Transverse colon (tissue), 4 donors: Measurements from ENCODE around the gene OLFM2. TPM values are rescaled to one million over a fixed set of nuclear protein-coding genes. Genes with fewer than 3 reads are reported as not detected.

Experiments
- DNase-seq: peaks from one replicate; pipeline ENCODE4 v3.0.0-alpha.2; 2019
- H3K27ac ChIP-seq, 4 donors: fragments of 200-600 bp; sonication (generic); 2 replicates each; pipeline ENCODE4 v1.5.1; 2016 to 2018; ENCODE audit warnings: inconsistent platforms in 4 of 4
- H3K27me3 ChIP-seq: fragments of 200-600 bp; sonication (generic); 2 replicates; pipeline ENCODE4 v1.5.1; 2017; ENCODE audit warnings: inconsistent platforms
- H3K36me3 ChIP-seq, 4 donors: fragments of 200-600 bp; sonication (generic); 2 replicates each; pipeline ENCODE4 v1.5.1; 2017 to 2019; ENCODE audit warnings: inconsistent platforms in 4 of 4
- H3K4me1 ChIP-seq, 4 donors: fragments of 200-600 bp; sonication (generic); 2 replicates each; pipeline ENCODE4 v1.5.1; 2017 to 2020; ENCODE audit warnings: inconsistent platforms in 4 of 4
- H3K4me3 ChIP-seq, 4 donors: fragments of 200-600 bp; sonication (generic); 1 replicate in 1 of 4; 2 replicates in 3 of 4; pipeline versions ENCODE4 v1.5.1 to v1.6.1; 2017 to 2019; ENCODE audit warnings: inconsistent platforms in 4 of 4
- H3K9me3 ChIP-seq, 2 donors: fragments of 200-600 bp; sonication (generic); 2 replicates each; pipeline ENCODE4 v1.5.1; 2017 to 2019; ENCODE audit warnings: inconsistent platforms in 2 of 2
- CTCF ChIP-seq, 5 experiments: fragments of 200-600 bp in 3 of 5; fragments of 450-650 bp in 2 of 5; sonication (generic) in 3 of 5; IDR thresholded peaks; 1 replicate in 2 of 5; 2 replicates in 3 of 5; pipeline ENCODE4 v1.5.1; 2016 to 2017; ENCODE audit warnings: antibody characterized with exemption in 5 of 5, inconsistent platforms in 3 of 5, mild to moderate bottlenecking in 2 of 5, moderate library complexity in 1 of 5
- EP300 ChIP-seq: sonication (generic); formaldehyde crosslinking; IDR thresholded peaks from one replicate; pipeline ENCODE4 v1.6.1; 2017; ENCODE audit warnings: antibody characterized with exemption, low read depth
- POLR2A ChIP-seq: fragments of 450-650 bp; IDR thresholded peaks from one replicate; pipeline ENCODE4 v1.6.1; 2016; ENCODE audit warnings: antibody characterized with exemption, mild to moderate bottlenecking, moderate library complexity
- POLR2AphosphoS5 ChIP-seq, 3 donors: sonication (generic); formaldehyde crosslinking; IDR thresholded peaks; one replicate each; pipeline ENCODE4 v1.6.1; 2016; ENCODE audit warnings: antibody characterized with exemption in 3 of 3
- WGBS, 2 donors: methylation state at CpG; one replicate each; pipeline ENCODE4 v1.1.5; 2018; ENCODE audit warnings: low coverage in 1 of 2; 5-methylcytosine and 5-hydroxymethylcytosine counted together
- in situ Hi-C, 4 donors: fragments of 200-750 bp; cut with MboI; loops; one replicate each; pipeline versions ENCODE4 v1.15.0 to v1.15.1; 2017; ENCODE audit warnings: low sequenced_read_pairs in 3 of 4, low pct_ligation_motif_present in 1 of 4, low pct_unique_long_range_greater_than_20kb in 1 of 4
- intact Hi-C: fragments of 100-400 bp; cut with DNase I; formaldehyde crosslinking; loops from one replicate; pipeline ENCODE4 v1.15.1; 2023; ENCODE audit warnings: low total_unique reads
- total RNA-seq, 4 donors: library from RNA; depleted of rRNA; stranded (reverse); fragments of >200 nt; gene quantifications; one replicate each; pipeline ENCODE4 v1.1.0, GENCODE V29; 2016

OLFM2 gene
- total RNA-seq, 4 donors from 2014 or later, result 2.0 to 2.7 TPM; not detected in 2

- H3K27me3 ChIP-seq, result peaks cover 26% of the 10 kb centered on the region
- in situ Hi-C loops (no loop called here), intact Hi-C loops (no loop called here)
- WGBS, 2 donors, result 20 to 40% methylated on average over 11 to 23 of the region's 29 CpGs
- H3K27ac ChIP-seq, result no peak overlapping the region
- H3K4me3 ChIP-seq, result no peak overlapping the region
- H3K9me3 ChIP-seq, result no peaks in the 10 kb centered on the region
- no peak for TF ChIP-seq CTCF (IDR thresholded peaks at IDR 0.05)
- TF ChIP-seq EP300, result no peak
- TF ChIP-seq POLR2AphosphoS5 (IDR thresholded peaks at IDR 0.05), result no peak
- TF ChIP-seq POLR2A, result no peak
- no peak for DNase-seq
- H3K36me3 ChIP-seq, result no peaks in the 10 kb centered on the region
- no peaks in the 10 kb centered on the region for H3K4me1 ChIP-seq
Observed at GRCh38 chr19:9966448-9966847, 30.1 kb upstream of the OLFM2 start.

- H3K4me1 ChIP-seq, result no peaks in the 10 kb centered on the region
- no peak for TF ChIP-seq EP300
- TF ChIP-seq POLR2AphosphoS5 (IDR thresholded peaks at IDR 0.05), result no peak
- TF ChIP-seq CTCF (IDR thresholded peaks at IDR 0.05), result no peak
- TF ChIP-seq POLR2A, result no peak
- in situ Hi-C loops (no loop called here), intact Hi-C loops (no loop called here)
- no peak overlapping the region for H3K27ac ChIP-seq
- WGBS, 2 donors, result 57% methylated on average over 10 of the region's 14 CpGs; no CpG with 5 or more reads in 1 of the 2 donors
- no peak overlapping the region for H3K4me3 ChIP-seq
- no peak for DNase-seq
- peaks cover 26% of the 10 kb centered on the region for H3K27me3 ChIP-seq
- no peaks in the 10 kb centered on the region for H3K9me3 ChIP-seq
- H3K36me3 ChIP-seq, result no peaks in the 10 kb centered on the region
Observed at GRCh38 chr19:9966024-9966423, 29.7 kb upstream of the OLFM2 start.

DNA sequence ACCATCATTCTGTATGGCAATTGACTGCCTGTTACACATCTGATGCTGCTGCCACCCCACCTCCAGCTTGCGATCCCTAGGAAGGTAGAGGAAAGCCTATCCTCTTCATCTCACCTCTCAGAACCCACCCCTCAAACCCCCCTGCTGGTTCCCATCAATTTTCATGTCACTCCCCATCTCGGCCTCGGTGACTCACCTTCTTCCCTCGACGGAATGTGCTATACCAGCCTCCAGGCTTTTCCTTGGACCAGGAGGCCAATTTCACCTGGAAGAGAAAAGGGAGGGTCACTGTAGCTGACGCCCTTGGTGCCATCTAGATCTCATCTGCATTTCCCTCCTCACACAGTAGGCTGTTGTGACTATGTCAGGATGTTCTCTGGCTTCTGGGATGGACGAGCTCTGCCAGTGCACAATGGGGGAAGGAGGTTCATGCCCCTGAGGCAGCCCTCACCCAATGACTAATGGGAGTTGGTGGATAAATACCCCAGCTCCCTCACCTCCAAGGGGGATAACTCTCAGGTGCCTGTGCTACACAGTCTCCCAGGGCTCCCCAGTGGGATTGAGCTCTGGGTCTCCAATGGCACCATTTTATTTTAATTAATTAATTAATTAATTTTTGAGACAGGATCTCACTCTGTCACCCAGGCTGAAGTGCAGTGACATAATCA lies 26.4 kb upstream of the OLFM2 start:
- WGBS, 2 donors, result 33 to 46% methylated on average over 2 to 7 of the region's 7 CpGs

GRCh38 chr19:9961103-9961502 lies 24.8 kb upstream of the OLFM2 start:
- no peaks in the 10 kb centered on the region for H3K4me1 ChIP-seq
- no peaks in the 10 kb centered on the region for H3K9me3 ChIP-seq
- no peak for DNase-seq
- intact Hi-C loops (no loop called here), in situ Hi-C loops (no loop called here)
- H3K36me3 ChIP-seq, result no peaks in the 10 kb centered on the region
- H3K4me3 ChIP-seq, result no peak overlapping the region
- H3K27me3 ChIP-seq, result peaks cover 16% of the 10 kb centered on the region
- TF ChIP-seq CTCF (IDR thresholded peaks at IDR 0.05) (no peak), EP300 (no peak), POLR2A (no peak), POLR2AphosphoS5 (IDR thresholded peaks at IDR 0.05) (no peak)
- H3K27ac ChIP-seq, result no peak overlapping the region
- WGBS, 2 donors, result 82 to 100% methylated on average over 3 to 4 of the region's 4 CpGs

More for the DNA sequence above, 26.4 kb upstream of the OLFM2 start:
- no peak overlapping the region for H3K4me3 ChIP-seq
- no peak for TF ChIP-seq POLR2A
- TF ChIP-seq CTCF (IDR thresholded peaks at IDR 0.05), result no peak
- no peak for TF ChIP-seq EP300
- TF ChIP-seq POLR2AphosphoS5 (IDR thresholded peaks at IDR 0.05), result no peak
- H3K36me3 ChIP-seq, result no peaks in the 10 kb centered on the region
- no peaks in the 10 kb centered on the region for H3K9me3 ChIP-seq
- H3K27me3 ChIP-seq, result peaks cover 26% of the 10 kb centered on the region
- no peaks in the 10 kb centered on the region for H3K4me1 ChIP-seq
- no peak overlapping the region for H3K27ac ChIP-seq
- no peak for DNase-seq
- intact Hi-C loops, result no loop called here
- in situ Hi-C loops, result no loop called here
